Left ventricle myocardium inferior (tissue), 1 donor: ENCODE results near the gene ZNF800. TPM values are rescaled to one million over a fixed set of nuclear protein-coding genes. Genes with fewer than 3 reads are reported as not detected.

Experiments
- DNase-seq: peaks from one replicate; pipeline ENCODE4 v3.0.0-alpha.2; 2020
- H3K27ac ChIP-seq: fragments of 200-600 bp; replicated peaks from 2 replicates; pipeline ENCODE4 v1.8.0; 2021
- H3K27me3 ChIP-seq: fragments of 200-600 bp; 2 replicates; pipeline ENCODE4 v1.8.0; 2021; ENCODE audit warnings: low read depth
- H3K36me3 ChIP-seq: fragments of 200-600 bp; 2 replicates; pipeline ENCODE4 v1.8.0; 2021
- H3K4me1 ChIP-seq: fragments of 200-600 bp; 2 replicates; pipeline ENCODE4 v1.8.0; 2021
- H3K4me3 ChIP-seq: fragments of 200-600 bp; 2 replicates; pipeline ENCODE4 v1.8.0; 2021; ENCODE audit warnings: mild to moderate bottlenecking, moderate library complexity
- H3K9me3 ChIP-seq: fragments of 200-600 bp; replicated peaks from 2 replicates; pipeline ENCODE4 v1.8.0; 2021
- intact Hi-C: fragments of 100-400 bp; cut with micrococcal nuclease; formaldehyde crosslinking; loops from one replicate; pipeline ENCODE4 v1.11.0; 2022
- total RNA-seq: library from RNA; stranded (reverse); fragmentation: NEBNext Ultra II Directional; extraction: Animal tissue kit (Norgen Biotek cat#: 25700); gene quantifications from one replicate; pipeline ENCODE4 v1.2.1, GENCODE V29; 2021
- TF ChIP-seq, protein P1 (sequence below): fragments of 200-600 bp; IDR thresholded peaks from 2 replicates; pipeline ENCODE4 v1.8.0; 2021; ENCODE audit warnings: antibody characterized with exemption, mild to moderate bottlenecking, borderline replicate concordance
- donor health status: DM: no; HTN: yes; CAD: no; lungs with severe emphysema.

ZNF800 gene
- total RNA-seq, 1 donor from 2014 or later: 17.3 TPM

- Histone ChIP-seq H3K4me1 (peaks cover 36% of the 10 kb centered on the region), H3K27ac (no peak overlapping the region), H3K27me3 (no peaks in the 10 kb centered on the region), H3K9me3 (no peaks in the 10 kb centered on the region), H3K4me3 (no peak overlapping the region), H3K36me3 (peaks cover 44% of the 10 kb centered on the region)
- no peak for DNase-seq
- TF ChIP-seq, protein P1, sequence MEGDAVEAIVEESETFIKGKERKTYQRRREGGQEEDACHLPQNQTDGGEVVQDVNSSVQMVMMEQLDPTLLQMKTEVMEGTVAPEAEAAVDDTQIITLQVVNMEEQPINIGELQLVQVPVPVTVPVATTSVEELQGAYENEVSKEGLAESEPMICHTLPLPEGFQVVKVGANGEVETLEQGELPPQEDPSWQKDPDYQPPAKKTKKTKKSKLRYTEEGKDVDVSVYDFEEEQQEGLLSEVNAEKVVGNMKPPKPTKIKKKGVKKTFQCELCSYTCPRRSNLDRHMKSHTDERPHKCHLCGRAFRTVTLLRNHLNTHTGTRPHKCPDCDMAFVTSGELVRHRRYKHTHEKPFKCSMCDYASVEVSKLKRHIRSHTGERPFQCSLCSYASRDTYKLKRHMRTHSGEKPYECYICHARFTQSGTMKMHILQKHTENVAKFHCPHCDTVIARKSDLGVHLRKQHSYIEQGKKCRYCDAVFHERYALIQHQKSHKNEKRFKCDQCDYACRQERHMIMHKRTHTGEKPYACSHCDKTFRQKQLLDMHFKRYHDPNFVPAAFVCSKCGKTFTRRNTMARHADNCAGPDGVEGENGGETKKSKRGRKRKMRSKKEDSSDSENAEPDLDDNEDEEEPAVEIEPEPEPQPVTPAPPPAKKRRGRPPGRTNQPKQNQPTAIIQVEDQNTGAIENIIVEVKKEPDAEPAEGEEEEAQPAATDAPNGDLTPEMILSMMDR: no peak
- intact Hi-C loops: no loop called here
These were observed 14.0 kb downstream of the ZNF800 start for GRCh38 chr7:127378537-127378936.

DNA sequence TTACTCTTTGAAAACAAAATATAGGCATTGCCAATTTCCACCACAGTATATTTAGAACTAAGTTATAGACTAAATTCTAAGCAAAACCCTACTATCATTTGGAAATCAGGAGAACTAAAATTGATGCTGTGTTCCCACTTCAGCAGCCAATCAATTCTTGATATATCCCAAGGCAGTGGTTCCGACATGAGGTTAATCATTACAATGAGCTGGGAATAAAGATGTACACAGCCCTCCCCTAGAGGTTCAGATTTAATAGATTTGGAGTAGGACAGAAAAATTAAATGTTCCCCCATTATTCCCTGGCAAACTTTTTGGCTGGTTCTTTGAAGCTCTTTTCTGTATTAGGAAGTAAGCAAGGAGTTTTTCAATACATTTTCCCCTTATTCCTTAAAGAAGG, 15.1 kb downstream of the ZNF800 start:
- Histone ChIP-seq H3K4me3 (no peak overlapping the region), H3K27me3 (no peaks in the 10 kb centered on the region), H3K36me3 (peaks cover 45% of the 10 kb centered on the region), H3K4me1 (peaks cover 25% of the 10 kb centered on the region), H3K9me3 (no peaks in the 10 kb centered on the region), H3K27ac (no peak overlapping the region)
- TF ChIP-seq, protein P1: no peak
- DNase-seq: no peak
- intact Hi-C loops: no loop called here

GRCh38 chr7:127375631-127376030, 16.9 kb downstream of the ZNF800 start:
- DNase-seq: no peak
- Histone ChIP-seq H3K4me3 (no peak overlapping the region), H3K4me1 (peaks cover 30% of the 10 kb centered on the region), H3K27ac (no peak overlapping the region), H3K27me3 (no peaks in the 10 kb centered on the region), H3K9me3 (no peaks in the 10 kb centered on the region), H3K36me3 (peaks cover 45% of the 10 kb centered on the region)
- TF ChIP-seq, protein P1: no peak
- intact Hi-C loops: no loop called here

DNA sequence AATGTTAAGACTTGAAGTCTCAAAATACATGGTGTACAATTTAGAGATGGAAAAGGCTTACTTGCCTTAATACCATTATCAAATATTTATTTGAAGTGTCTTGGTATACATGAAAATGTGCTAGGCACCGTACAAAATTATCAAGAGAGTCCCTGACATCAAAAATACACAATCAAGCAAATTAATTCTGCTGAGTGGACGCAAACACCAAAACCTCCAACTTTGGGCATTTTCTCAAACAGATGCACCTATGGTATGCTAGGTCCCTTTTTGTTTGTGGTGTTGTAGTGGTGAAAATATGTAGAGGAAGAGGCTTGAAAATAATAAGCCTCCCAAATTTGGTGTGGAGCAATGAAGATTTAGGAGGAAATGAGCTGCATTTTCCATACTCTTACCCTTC, 24.8 kb downstream of the ZNF800 start:
- intact Hi-C loops: no loop called here
- no peaks in the 10 kb centered on the region for H3K27me3 ChIP-seq
- DNase-seq: no peak
- peaks cover 9% of the 10 kb centered on the region for H3K36me3 ChIP-seq
- no peak overlapping the region for H3K4me3 ChIP-seq
- no peaks in the 10 kb centered on the region for H3K9me3 ChIP-seq
- H3K27ac ChIP-seq: no peak overlapping the region
- H3K4me1 ChIP-seq: peaks cover 37% of the 10 kb centered on the region
- TF ChIP-seq, protein P1: no peak

GRCh38 chr7:127366680-127367079, 25.8 kb downstream of the ZNF800 start:
- intact Hi-C loops: no loop called here

More at GRCh38 chr7:127366680-127367079, 25.8 kb downstream of the ZNF800 start:
- H3K27ac ChIP-seq: no peak overlapping the region
- H3K36me3 ChIP-seq: peaks cover 11% of the 10 kb centered on the region
- no peaks in the 10 kb centered on the region for H3K27me3 ChIP-seq
- H3K4me1 ChIP-seq: peaks cover 43% of the 10 kb centered on the region
- H3K9me3 ChIP-seq: no peaks in the 10 kb centered on the region
- TF ChIP-seq, protein P1: no peak
- no peak for DNase-seq
- H3K4me3 ChIP-seq: no peak overlapping the region
